Adipocyte (in vitro differentiated cells): Measurements from ENCODE around the gene DEPDC5.
A peak's percentile ranks its signal among the peaks of the same experiment; 100 is the strongest.
"Not testable (repeated sequence)": the region's sequence is repeated elsewhere in the genome, so short reads cannot be mapped to it uniquely, and the experiment has no call there.

Experiments
- DNase-seq: peaks from one replicate; pipeline ENCODE4 v3.0.0-alpha.2; 2015; ENCODE audit warnings: low read depth
- H3K27me3 ChIP-seq: replicated peaks from 2 replicates; pipeline ENCODE4 v1.7.0; 2013; ENCODE audit warnings: mild to moderate bottlenecking, low read length, moderate library complexity; ENCODE audit not compliant: control insufficient read depth, insufficient read depth
- H3K36me3 ChIP-seq: 2 replicates; pipeline ENCODE4 v1.7.0; 2013; ENCODE audit warnings: low read length, mild to moderate bottlenecking, moderate library complexity; ENCODE audit not compliant: control insufficient read depth, insufficient read depth, severe bottlenecking
- H3K4me1 ChIP-seq: 2 replicates; pipeline ENCODE4 v1.7.0; 2013; ENCODE audit warnings: mild to moderate bottlenecking, low read length, moderate library complexity; ENCODE audit not compliant: control insufficient read depth, insufficient read depth
- H3K4me3 ChIP-seq: 2 replicates; pipeline ENCODE4 v1.7.0; 2013; ENCODE audit warnings: mild to moderate bottlenecking, low read length, moderate library complexity
- H3K9ac ChIP-seq: 2 replicates; pipeline ENCODE4 v1.7.0; 2013; ENCODE audit warnings: mild to moderate bottlenecking, low read length, moderate library complexity
- H3K9me3 ChIP-seq: 2 replicates; pipeline ENCODE4 v1.7.0; 2013; ENCODE audit warnings: mild to moderate bottlenecking, low read length, moderate library complexity; ENCODE audit not compliant: control insufficient read depth

The DEPDC5 gene

DNA sequence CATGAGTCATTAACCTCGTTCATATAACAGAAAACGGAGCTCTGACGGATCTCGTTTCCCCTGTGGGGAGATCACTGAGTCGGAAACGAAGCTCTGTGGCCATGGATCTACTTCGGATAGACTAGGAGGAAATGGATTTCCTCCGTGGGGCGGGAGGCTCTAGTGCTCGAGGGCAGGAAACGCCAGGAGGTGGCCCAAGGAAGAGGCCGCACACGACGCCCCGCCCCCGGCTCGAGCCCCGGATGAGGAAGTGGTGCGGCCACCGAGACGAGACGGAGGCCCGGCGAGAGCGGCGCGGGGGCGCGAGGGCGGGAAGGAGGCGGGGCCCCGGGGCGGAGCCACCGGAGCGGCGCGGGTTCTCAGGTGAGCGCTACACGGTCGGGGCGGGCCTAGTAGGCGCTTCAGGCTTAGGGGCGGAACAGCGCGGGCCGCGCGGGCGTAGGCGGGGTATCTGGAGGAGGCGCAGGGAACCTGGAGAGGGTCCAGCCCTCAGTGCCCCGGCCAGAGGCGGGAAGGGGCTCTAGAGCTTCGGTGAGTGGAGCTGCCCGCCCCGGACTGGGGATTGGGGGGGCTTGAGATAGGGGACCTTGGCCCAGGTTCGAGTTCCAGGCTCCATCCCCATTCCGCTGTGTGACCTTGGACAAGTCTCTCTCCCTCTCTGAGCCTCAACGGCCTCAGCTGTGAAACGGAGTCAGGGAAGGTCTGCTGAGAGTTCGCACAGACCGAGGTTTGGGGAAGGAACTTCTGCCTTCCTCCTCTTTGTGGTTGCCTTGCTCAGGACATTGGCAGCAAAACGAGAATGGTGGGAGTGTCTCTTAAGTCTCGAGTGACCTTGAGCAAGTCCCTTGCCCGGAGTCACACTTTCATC lies at the start of gene DEPDC5:
Gene DEPDC5, plus strand, starts transcription at position 386 of the 868 bp plus-strand sequence. CDS start 903 bp downstream, outside the sequence.
- DNase-seq: peak; percentile 97
- H3K9me3 ChIP-seq: no peaks in the 10 kb centered on the region
- no peaks in the 10 kb centered on the region for H3K27me3 ChIP-seq
- H3K9ac ChIP-seq: peak within 1 kb of the TSS; percentile 89
- H3K4me1 ChIP-seq: peaks cover 41% of the 10 kb centered on the region
- peak within 1 kb of the TSS; percentile 89 for H3K4me3 ChIP-seq
- H3K36me3 ChIP-seq: peaks cover 4% of the 10 kb centered on the region

DNA sequence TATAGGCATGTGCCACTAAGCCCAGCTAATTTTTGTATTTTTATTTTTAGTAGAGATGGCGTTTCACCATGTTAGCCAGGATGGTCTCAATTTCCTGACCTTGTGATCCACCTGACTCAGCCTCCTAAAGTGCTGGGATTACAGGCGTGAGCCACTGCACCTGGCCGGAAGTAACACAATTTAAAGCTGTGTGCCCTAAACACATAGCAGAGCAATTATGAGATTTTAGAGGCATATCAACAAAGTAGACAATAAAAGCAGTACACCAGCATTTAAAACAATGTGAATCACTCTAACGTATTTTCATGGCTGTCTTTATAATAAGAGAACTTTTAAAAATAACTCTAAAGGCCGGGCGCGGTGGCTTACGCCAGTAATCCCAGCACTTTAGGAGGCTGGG lies 46.3 kb upstream of the DEPDC5 start:
- Histone ChIP-seq H3K4me1 (no peaks in the 10 kb centered on the region), H3K36me3 (peaks cover 47% of the 10 kb centered on the region), H3K27me3 (no peaks in the 10 kb centered on the region), H3K9ac (no peak overlapping the region), H3K9me3 (no peaks in the 10 kb centered on the region), H3K4me3 (no peak overlapping the region)
- DNase-seq: no peak

DNA sequence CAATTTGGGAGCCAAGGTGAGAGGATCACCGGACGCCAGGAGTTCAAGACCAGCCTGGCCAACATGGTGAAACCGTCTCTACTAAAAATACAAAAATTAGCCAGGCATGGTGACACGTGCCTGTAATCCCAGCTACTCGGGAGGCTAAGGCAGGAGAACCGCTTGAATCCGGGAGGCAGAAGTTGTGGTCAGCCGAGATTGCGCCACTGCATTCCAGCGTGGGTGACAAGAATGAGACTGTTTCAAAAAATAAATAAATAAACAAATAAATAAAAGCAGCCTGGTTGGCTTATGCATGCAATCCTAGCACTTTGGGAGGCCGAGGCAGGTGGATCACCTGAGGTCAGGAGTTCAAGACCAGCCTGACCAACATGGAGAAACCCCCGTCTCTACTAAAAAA lies 42.6 kb upstream of the DEPDC5 start:
- H3K27me3 ChIP-seq, H3K9me3 ChIP-seq, H3K4me1 ChIP-seq, DNase-seq, H3K4me3 ChIP-seq, H3K9ac ChIP-seq: not testable (repeated sequence)
- H3K36me3 ChIP-seq: peaks cover 62% of the 10 kb centered on the region

DNA sequence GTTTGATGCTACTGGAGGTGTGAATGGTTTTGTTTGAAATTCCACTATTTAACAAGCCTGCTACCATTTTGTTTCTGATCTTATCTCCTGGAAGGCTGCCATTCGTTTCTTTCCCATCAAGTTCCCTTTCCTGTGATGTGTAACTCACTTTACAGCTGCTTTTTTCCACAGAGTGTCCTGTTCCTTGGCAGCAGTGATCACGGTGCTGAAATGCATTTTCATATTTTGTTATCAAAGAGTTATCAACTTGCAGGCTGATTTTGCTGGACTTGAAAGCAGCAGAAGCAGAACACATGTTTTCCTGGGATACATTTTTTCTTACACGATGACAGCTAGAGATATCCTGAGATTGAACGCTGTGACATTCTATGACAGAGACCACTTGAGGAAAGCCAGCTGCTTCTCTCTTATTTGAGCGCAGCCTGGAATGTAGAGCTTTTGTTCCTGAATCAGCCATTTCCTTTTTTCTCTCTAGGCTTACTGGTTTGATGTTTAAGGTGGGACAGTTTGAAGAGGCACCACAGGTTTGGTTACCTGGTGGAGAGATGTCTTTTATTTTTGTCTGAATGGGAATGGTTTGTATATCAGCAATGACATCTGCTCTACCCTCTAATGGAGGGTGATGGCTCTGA lies 38.6 kb upstream of the DEPDC5 start:
- Histone ChIP-seq H3K27me3 (no peaks in the 10 kb centered on the region), H3K36me3 (peaks cover 84% of the 10 kb centered on the region), H3K9ac (no peak overlapping the region), H3K9me3 (no peaks in the 10 kb centered on the region), H3K4me1 (no peaks in the 10 kb centered on the region), H3K4me3 (no peak overlapping the region)
- DNase-seq: no peak

- Histone ChIP-seq H3K4me1 (no peaks in the 10 kb centered on the region), H3K9me3 (no peaks in the 10 kb centered on the region), H3K36me3 (peaks cover 84% of the 10 kb centered on the region), H3K9ac (no peak overlapping the region), H3K4me3 (no peak overlapping the region), H3K27me3 (no peaks in the 10 kb centered on the region)
- no peak for DNase-seq
Observed at GRCh38 chr22:31719850-31720471, 33.9 kb upstream of the DEPDC5 start.

DNA sequence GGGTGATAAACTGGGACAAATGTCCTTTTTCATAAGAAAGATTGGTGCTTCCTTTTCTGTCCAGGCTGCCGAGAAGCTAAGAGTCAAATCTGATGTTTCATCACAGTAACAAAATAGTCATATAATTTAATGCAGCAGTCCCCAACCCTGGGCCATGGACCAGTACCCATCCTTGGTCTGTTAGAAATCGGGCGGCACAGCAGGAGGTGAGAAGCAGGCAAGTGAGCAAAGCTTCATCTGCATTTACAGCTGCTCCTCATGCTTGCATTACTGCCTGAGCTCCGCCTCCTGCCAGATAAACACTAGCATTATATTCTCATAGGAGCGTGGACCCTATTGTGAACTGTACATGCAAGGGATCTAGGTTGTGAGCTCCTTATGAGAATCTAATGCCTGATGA lies 30.1 kb upstream of the DEPDC5 start:
- Histone ChIP-seq H3K27me3 (no peaks in the 10 kb centered on the region), H3K9ac (no peak overlapping the region), H3K9me3 (no peaks in the 10 kb centered on the region), H3K4me1 (peaks cover 3% of the 10 kb centered on the region), H3K4me3 (no peak overlapping the region), H3K36me3 (peaks cover 61% of the 10 kb centered on the region)
- DNase-seq: no peak

DNA sequence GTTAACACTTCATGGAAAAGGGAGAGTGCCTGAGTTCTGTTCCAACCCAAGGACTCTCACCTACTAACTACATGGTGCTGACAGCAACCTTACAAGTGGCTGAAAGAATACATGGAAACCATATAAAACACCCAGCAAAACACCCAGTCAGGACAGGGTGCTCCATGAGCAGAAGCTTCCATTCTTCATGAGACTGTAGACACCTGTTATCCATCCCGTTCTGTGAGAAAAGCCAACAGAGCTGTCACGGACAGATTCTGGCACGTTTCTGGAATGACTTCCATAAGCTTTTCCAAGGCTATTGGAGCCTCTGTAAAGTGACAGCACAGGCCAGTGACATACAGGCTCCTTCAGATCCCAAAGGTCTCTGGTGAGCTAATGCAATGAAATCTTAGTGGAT lies 27.1 kb upstream of the DEPDC5 start:
- Histone ChIP-seq H3K27me3 (no peaks in the 10 kb centered on the region), H3K4me1 (peaks cover 14% of the 10 kb centered on the region), H3K4me3 (no peak overlapping the region), H3K9me3 (no peaks in the 10 kb centered on the region), H3K9ac (no peak overlapping the region), H3K36me3 (peaks cover 32% of the 10 kb centered on the region)
- no peak for DNase-seq

DNA sequence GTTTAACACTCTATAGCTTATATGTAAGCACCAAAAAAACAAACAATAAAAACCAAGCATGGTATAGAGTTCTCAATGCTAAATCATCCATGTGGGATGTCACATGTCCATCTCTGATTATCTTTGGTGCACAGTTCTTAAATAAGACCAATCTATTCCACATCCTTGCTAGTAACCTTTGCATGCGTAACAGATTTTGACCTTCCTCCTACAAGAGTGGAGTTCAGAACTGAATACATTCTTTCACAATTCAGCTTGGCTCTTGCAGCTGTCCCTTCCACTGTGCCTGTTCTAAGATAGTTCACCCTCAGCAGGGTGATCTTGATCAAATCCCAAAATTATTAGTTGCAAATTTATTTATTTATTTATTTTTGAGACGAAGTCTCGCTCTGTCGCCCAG lies 25.0 kb upstream of the DEPDC5 start:
- Histone ChIP-seq H3K36me3 (peaks cover 14% of the 10 kb centered on the region), H3K9ac (no peak overlapping the region), H3K27me3 (no peaks in the 10 kb centered on the region), H3K4me1 (peaks cover 14% of the 10 kb centered on the region), H3K9me3 (no peaks in the 10 kb centered on the region), H3K4me3 (no peak overlapping the region)
- DNase-seq: no peak

GRCh38 chr22:31730344-31730711 lies 23.5 kb upstream of the DEPDC5 start:
- DNase-seq: no peak
- Histone ChIP-seq H3K36me3 (peaks cover 1% of the 10 kb centered on the region), H3K4me1 (peaks cover 25% of the 10 kb centered on the region), H3K27me3 (no peaks in the 10 kb centered on the region), H3K9ac (no peak overlapping the region), H3K9me3 (no peaks in the 10 kb centered on the region), H3K4me3 (no peak overlapping the region)

GRCh38 chr22:31732089-31732829 lies 21.6 kb upstream of the DEPDC5 start:
- no peak overlapping the region for H3K4me3 ChIP-seq
- no peaks in the 10 kb centered on the region for H3K9me3 ChIP-seq
- no peaks in the 10 kb centered on the region for H3K27me3 ChIP-seq
- H3K36me3 ChIP-seq: no peaks in the 10 kb centered on the region
- H3K9ac ChIP-seq: no peak overlapping the region
- DNase-seq: no peak
- H3K4me1 ChIP-seq: peaks cover 25% of the 10 kb centered on the region

- H3K9ac ChIP-seq: no peak overlapping the region
- peaks cover 29% of the 10 kb centered on the region for H3K4me1 ChIP-seq
- no peak for DNase-seq
- H3K36me3 ChIP-seq: no peaks in the 10 kb centered on the region
- H3K27me3 ChIP-seq: no peaks in the 10 kb centered on the region
- H3K9me3 ChIP-seq: no peaks in the 10 kb centered on the region
- no peak overlapping the region for H3K4me3 ChIP-seq
Observed at GRCh38 chr22:31733580-31734079, 20.2 kb upstream of the DEPDC5 start.
